ENCODE results near the gene GSTA3. TPM values are rescaled to one million over a fixed set of nuclear protein-coding genes. Genes with fewer than 3 reads are reported as not detected.

GSTA3 gene
- total and polyA plus RNA-seq, 2 experiments from 2014 or later = not detected

- TF ChIP-seq CTCF (conservative IDR thresholded peaks at IDR 0.05; ENCODE audit: low read depth in 2 of 2) = no peak
Observed at GRCh38 chr6:52893803-52894202, 15.7 kb downstream of the GSTA3 start (continued).

GRCh38 chr6:52893221-52893620 is 16.3 kb downstream of the GSTA3 start:
- no peaks in the 10 kb centered on the region for H4K20me1 ChIP-seq (replicated peaks; ENCODE audit: insufficient read depth)
- Mint-ChIP-seq H3K36me3 (ENCODE audit: low read depth) (no peaks in the 10 kb centered on the region; the same call in 2 of the 3 replicates), H3K4me3 (no peak overlapping the region), H3K27me3 (ENCODE audit: insufficient read depth, low read depth, poor library complexity) (peaks cover 1% of the 10 kb centered on the region), H3K27ac (no peak overlapping the region), H3K9me3 (peaks cover 10% of the 10 kb centered on the region; the same call in 2 of the 3 replicates), H3K4me1 (peaks cover 7% of the 10 kb centered on the region)
- H3F3A ChIP-seq (replicated peaks; ENCODE audit: low read depth) = no peaks in the 10 kb centered on the region
- peaks cover 8% of the 10 kb centered on the region; the same call in 1 of the 2 replicates for H3K9me2 ChIP-seq (ENCODE audit: insufficient read depth)
- no peaks in the 10 kb centered on the region for H3K36me3 ChIP-seq (ENCODE audit: insufficient read depth)
- DNase-seq (ENCODE audit: low spot score) (no peak), ATAC-seq (no peak)
- H3K27me3 ChIP-seq (ENCODE audit: insufficient read depth) = no peaks in the 10 kb centered on the region
- no peak overlapping the region for H3K4me2 ChIP-seq
- H3K4me3 ChIP-seq = no peak overlapping the region
- no peaks in the 10 kb centered on the region for H3K4me1 ChIP-seq (ENCODE audit: insufficient read depth)
- no peak overlapping the region for H2AFZ ChIP-seq
- H3K79me2 ChIP-seq (replicated peaks; ENCODE audit: insufficient read depth) = no peaks in the 10 kb centered on the region
- H3K27ac ChIP-seq (ENCODE audit: low read depth) = no peak overlapping the region
- TF ChIP-seq NANOG (IDR thresholded peaks at IDR 0.05; ENCODE audit: borderline replicate concordance) (no peak), JUNB (IDR thresholded peaks at IDR 0.05; ENCODE audit: unreplicated experiment) (no peak), EZH2phosphoT487 (IDR thresholded peaks at IDR 0.05; ENCODE audit: unreplicated experiment) (no peak), STAT1 (IDR thresholded peaks at IDR 0.05; ENCODE audit: unreplicated experiment) (no peak), ZNF331 (CRISPR knock-in tag; IDR thresholded peaks at IDR 0.05; ENCODE audit: low read depth) (no peak), POLR2AphosphoS5 (IDR thresholded peaks at IDR 0.05; ENCODE audit: low read depth) (no peak), EZH2 (IDR thresholded peaks at IDR 0.05; ENCODE audit: low read depth, unreplicated experiment) (no peak), CREB1 (CRISPR knock-in tag; IDR thresholded peaks at IDR 0.05; ENCODE audit: low read depth) (no peak), ZNF114 (CRISPR knock-in tag; IDR thresholded peaks at IDR 0.05) (no peak)
- TF ChIP-seq, protein P1, sequence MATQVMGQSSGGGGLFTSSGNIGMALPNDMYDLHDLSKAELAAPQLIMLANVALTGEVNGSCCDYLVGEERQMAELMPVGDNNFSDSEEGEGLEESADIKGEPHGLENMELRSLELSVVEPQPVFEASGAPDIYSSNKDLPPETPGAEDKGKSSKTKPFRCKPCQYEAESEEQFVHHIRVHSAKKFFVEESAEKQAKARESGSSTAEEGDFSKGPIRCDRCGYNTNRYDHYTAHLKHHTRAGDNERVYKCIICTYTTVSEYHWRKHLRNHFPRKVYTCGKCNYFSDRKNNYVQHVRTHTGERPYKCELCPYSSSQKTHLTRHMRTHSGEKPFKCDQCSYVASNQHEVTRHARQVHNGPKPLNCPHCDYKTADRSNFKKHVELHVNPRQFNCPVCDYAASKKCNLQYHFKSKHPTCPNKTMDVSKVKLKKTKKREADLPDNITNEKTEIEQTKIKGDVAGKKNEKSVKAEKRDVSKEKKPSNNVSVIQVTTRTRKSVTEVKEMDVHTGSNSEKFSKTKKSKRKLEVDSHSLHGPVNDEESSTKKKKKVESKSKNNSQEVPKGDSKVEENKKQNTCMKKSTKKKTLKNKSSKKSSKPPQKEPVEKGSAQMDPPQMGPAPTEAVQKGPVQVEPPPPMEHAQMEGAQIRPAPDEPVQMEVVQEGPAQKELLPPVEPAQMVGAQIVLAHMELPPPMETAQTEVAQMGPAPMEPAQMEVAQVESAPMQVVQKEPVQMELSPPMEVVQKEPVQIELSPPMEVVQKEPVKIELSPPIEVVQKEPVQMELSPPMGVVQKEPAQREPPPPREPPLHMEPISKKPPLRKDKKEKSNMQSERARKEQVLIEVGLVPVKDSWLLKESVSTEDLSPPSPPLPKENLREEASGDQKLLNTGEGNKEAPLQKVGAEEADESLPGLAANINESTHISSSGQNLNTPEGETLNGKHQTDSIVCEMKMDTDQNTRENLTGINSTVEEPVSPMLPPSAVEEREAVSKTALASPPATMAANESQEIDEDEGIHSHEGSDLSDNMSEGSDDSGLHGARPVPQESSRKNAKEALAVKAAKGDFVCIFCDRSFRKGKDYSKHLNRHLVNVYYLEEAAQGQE (IDR thresholded peaks at IDR 0.05; ENCODE audit: unreplicated experiment) = no peak
- TF ChIP-seq, protein P2, sequence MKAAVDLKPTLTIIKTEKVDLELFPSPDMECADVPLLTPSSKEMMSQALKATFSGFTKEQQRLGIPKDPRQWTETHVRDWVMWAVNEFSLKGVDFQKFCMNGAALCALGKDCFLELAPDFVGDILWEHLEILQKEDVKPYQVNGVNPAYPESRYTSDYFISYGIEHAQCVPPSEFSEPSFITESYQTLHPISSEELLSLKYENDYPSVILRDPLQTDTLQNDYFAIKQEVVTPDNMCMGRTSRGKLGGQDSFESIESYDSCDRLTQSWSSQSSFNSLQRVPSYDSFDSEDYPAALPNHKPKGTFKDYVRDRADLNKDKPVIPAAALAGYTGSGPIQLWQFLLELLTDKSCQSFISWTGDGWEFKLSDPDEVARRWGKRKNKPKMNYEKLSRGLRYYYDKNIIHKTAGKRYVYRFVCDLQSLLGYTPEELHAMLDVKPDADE (IDR thresholded peaks at IDR 0.05) = no peak
- TF ChIP-seq, protein P3, sequence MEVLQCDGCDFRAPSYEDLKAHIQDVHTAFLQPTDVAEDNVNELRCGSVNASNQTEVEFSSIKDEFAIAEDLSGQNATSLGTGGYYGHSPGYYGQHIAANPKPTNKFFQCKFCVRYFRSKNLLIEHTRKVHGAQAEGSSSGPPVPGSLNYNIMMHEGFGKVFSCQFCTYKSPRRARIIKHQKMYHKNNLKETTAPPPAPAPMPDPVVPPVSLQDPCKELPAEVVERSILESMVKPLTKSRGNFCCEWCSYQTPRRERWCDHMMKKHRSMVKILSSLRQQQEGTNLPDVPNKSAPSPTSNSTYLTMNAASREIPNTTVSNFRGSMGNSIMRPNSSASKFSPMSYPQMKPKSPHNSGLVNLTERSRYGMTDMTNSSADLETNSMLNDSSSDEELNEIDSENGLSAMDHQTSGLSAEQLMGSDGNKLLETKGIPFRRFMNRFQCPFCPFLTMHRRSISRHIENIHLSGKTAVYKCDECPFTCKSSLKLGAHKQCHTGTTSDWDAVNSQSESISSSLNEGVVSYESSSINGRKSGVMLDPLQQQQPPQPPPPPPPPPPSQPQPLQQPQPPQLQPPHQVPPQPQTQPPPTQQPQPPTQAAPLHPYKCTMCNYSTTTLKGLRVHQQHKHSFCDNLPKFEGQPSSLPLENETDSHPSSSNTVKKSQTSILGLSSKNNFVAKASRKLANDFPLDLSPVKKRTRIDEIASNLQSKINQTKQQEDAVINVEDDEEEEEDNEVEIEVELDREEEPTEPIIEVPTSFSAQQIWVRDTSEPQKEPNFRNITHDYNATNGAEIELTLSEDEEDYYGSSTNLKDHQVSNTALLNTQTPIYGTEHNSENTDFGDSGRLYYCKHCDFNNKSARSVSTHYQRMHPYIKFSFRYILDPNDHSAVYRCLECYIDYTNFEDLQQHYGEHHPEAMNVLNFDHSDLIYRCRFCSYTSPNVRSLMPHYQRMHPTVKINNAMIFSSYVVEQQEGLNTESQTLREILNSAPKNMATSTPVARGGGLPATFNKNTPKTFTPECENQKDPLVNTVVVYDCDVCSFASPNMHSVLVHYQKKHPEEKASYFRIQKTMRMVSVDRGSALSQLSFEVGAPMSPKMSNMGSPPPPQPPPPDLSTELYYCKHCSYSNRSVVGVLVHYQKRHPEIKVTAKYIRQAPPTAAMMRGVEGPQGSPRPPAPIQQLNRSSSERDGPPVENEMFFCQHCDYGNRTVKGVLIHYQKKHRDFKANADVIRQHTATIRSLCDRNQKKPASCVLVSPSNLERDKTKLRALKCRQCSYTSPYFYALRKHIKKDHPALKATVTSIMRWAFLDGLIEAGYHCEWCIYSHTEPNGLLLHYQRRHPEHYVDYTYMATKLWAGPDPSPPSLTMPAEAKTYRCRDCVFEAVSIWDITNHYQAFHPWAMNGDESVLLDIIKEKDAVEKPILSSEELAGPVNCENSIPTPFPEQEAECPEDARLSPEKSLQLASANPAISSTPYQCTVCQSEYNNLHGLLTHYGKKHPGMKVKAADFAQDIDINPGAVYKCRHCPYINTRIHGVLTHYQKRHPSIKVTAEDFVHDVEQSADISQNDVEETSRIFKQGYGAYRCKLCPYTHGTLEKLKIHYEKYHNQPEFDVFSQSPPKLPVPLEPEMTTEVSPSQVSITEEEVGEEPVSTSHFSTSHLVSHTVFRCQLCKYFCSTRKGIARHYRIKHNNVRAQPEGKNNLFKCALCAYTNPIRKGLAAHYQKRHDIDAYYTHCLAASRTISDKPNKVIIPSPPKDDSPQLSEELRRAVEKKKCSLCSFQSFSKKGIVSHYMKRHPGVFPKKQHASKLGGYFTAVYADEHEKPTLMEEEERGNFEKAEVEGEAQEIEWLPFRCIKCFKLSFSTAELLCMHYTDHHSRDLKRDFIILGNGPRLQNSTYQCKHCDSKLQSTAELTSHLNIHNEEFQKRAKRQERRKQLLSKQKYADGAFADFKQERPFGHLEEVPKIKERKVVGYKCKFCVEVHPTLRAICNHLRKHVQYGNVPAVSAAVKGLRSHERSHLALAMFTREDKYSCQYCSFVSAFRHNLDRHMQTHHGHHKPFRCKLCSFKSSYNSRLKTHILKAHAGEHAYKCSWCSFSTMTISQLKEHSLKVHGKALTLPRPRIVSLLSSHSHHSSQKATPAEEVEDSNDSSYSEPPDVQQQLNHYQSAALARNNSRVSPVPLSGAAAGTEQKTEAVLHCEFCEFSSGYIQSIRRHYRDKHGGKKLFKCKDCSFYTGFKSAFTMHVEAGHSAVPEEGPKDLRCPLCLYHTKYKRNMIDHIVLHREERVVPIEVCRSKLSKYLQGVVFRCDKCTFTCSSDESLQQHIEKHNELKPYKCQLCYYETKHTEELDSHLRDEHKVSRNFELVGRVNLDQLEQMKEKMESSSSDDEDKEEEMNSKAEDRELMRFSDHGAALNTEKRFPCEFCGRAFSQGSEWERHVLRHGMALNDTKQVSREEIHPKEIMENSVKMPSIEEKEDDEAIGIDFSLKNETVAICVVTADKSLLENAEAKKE (CRISPR knock-in tag; IDR thresholded peaks at IDR 0.05) = no peak

Measured in GM23338 (cell line).